Superior temporal gyrus (tissue), 1 donor: ENCODE results near the gene CEBPG.

ENCODE experiments used
- DNase-seq: peaks from one replicate; pipeline ENCODE4 v3.0.0-alpha.2; 2016; ENCODE audit errors: extremely low spot score

The CEBPG gene

GRCh38 chr19:33350538-33351309 is 22.8 kb upstream of the CEBPG start:
- no peak for DNase-seq

GRCh38 chr19:33355535-33355934 is 18.0 kb upstream of the CEBPG start:
- no peak for DNase-seq

- no peak for DNase-seq
Observed at GRCh38 chr19:33357556-33357955, 16.0 kb upstream of the CEBPG start.

GRCh38 chr19:33358408-33358807 is 15.1 kb upstream of the CEBPG start:
- no peak for DNase-seq

- DNase-seq = no peak
Observed at GRCh38 chr19:33359581-33359980, 13.9 kb upstream of the CEBPG start.

GRCh38 chr19:33362508-33363228 is 10.8 kb upstream of the CEBPG start:
- no peak for DNase-seq

GRCh38 chr19:33363476-33363875 is 10.0 kb upstream of the CEBPG start:
- DNase-seq = no peak

GRCh38 chr19:33365691-33366090 is 7.8 kb upstream of the CEBPG start:
- DNase-seq = no peak

GRCh38 chr19:33366127-33366526 is 7.4 kb upstream of the CEBPG start:
- no peak for DNase-seq

- DNase-seq = no peak
Observed at GRCh38 chr19:33366897-33367296, 6.6 kb upstream of the CEBPG start.

- no peak for DNase-seq
Observed at GRCh38 chr19:33368074-33368864, 5.2 kb upstream of the CEBPG start.

- DNase-seq = no peak
Observed at GRCh38 chr19:33370783-33371182, 2.7 kb upstream of the CEBPG start.

GRCh38 chr19:33374236-33374714 is 766 bp downstream of the CEBPG start:
- peak; percentile 40 for DNase-seq

- no peak for DNase-seq
Observed at GRCh38 chr19:33375156-33375836, 1.8 kb downstream of the CEBPG start.

GRCh38 chr19:33375837-33376159 is 2.3 kb downstream of the CEBPG start:
- DNase-seq = no peak

- DNase-seq = no peak
Observed at GRCh38 chr19:33376423-33376822, 2.9 kb downstream of the CEBPG start.

GRCh38 chr19:33376941-33377557 is 3.5 kb downstream of the CEBPG start:
- no peak for DNase-seq

GRCh38 chr19:33377586-33378475 is 4.3 kb downstream of the CEBPG start:
- DNase-seq = no peak

- DNase-seq = no peak
Observed at GRCh38 chr19:33379151-33379829, 5.8 kb downstream of the CEBPG start.

GRCh38 chr19:33381101-33381500 is 7.6 kb downstream of the CEBPG start:
- DNase-seq = no peak
